Brain microvascular endothelial cell (primary cell): ENCODE results near the gene KIAA1549.

Experiments
- DNase-seq: peaks from one replicate; pipeline ENCODE4 v3.0.0-alpha.2; 2020
- H3K27ac ChIP-seq: fragments of 250-450 bp; sonication (Bioruptor Pico); 2 replicates; pipeline ENCODE4 v1.5.1; 2020; ENCODE audit warnings: mild to moderate bottlenecking, moderate library complexity
- H3K27me3 ChIP-seq: fragments of 250-450 bp; sonication (Bioruptor Pico); replicated peaks from 2 replicates; pipeline ENCODE4 v1.5.1; 2020; ENCODE audit warnings: mild to moderate bottlenecking
- H3K36me3 ChIP-seq: fragments of 250-450 bp; sonication (Bioruptor Pico); replicated peaks from 2 replicates; pipeline ENCODE4 v1.5.1; 2020; ENCODE audit warnings: mild to moderate bottlenecking
- H3K4me3 ChIP-seq: 2 replicates; pipeline ENCODE4 v1.5.1; 2011; ENCODE audit warnings: low read depth, mild to moderate bottlenecking, control low read depth, low read length, moderate library complexity
- CTCF ChIP-seq: IDR thresholded peaks from 2 replicates; pipeline ENCODE4 v1.5.1; 2011; ENCODE audit warnings: low read depth, mild to moderate bottlenecking, moderate library complexity, low read length, control low read depth, inconsistent platforms; ENCODE audit errors: missing control alignments
- in situ Hi-C: cut with HindIII; loops from 2 replicates; pipeline ENCODE4 v1.10.0; 2017; ENCODE audit warnings: low sequenced_read_pairs, low pct_ligation_motif_present

Gene KIAA1549

GRCh38 chr7:139018910-139019309 lies 37.7 kb upstream of the KIAA1549 start:
- H3K27me3 ChIP-seq, result no peaks in the 10 kb centered on the region
- DNase-seq, result no peak
- no peak for TF ChIP-seq CTCF
- peaks cover 6% of the 10 kb centered on the region for H3K36me3 ChIP-seq
- in situ Hi-C loops, result no loop called here
- H3K27ac ChIP-seq, result no peak overlapping the region
- H3K4me3 ChIP-seq, result no peak overlapping the region

GRCh38 chr7:139016931-139017511 lies 35.8 kb upstream of the KIAA1549 start:
- peak; percentile 73 for DNase-seq
- H3K27me3 ChIP-seq, result no peaks in the 10 kb centered on the region
- H3K27ac ChIP-seq, result no peak overlapping the region
- no peak overlapping the region for H3K4me3 ChIP-seq
- in situ Hi-C loops, result no loop called here
- TF ChIP-seq CTCF, result peak; percentile 84
- no peaks in the 10 kb centered on the region for H3K36me3 ChIP-seq

GRCh38 chr7:139011373-139011772 lies 30.2 kb upstream of the KIAA1549 start:
- in situ Hi-C loops, result no loop called here
- no peak for TF ChIP-seq CTCF

GRCh38 chr7:139004321-139005090 lies 23.3 kb upstream of the KIAA1549 start:
- in situ Hi-C loops, result no loop called here
- H3K4me3 ChIP-seq, result no peak overlapping the region
- H3K27ac ChIP-seq, result no peak overlapping the region
- DNase-seq, result no peak
- TF ChIP-seq CTCF, result no peak
- H3K27me3 ChIP-seq, result no peaks in the 10 kb centered on the region
- H3K36me3 ChIP-seq, result no peaks in the 10 kb centered on the region

More at GRCh38 chr7:139011373-139011772, 30.2 kb upstream of the KIAA1549 start:
- Histone ChIP-seq H3K36me3 (no peaks in the 10 kb centered on the region), H3K27ac (no peak overlapping the region), H3K27me3 (no peaks in the 10 kb centered on the region), H3K4me3 (no peak overlapping the region)
- no peak for DNase-seq

GRCh38 chr7:138999414-138999813 lies 18.2 kb upstream of the KIAA1549 start:
- DNase-seq, result no peak
- in situ Hi-C loops, result no loop called here
- H3K27me3 ChIP-seq, result no peaks in the 10 kb centered on the region
- no peaks in the 10 kb centered on the region for H3K36me3 ChIP-seq
- no peak for TF ChIP-seq CTCF
- H3K4me3 ChIP-seq, result no peak overlapping the region
- no peak overlapping the region for H3K27ac ChIP-seq

- no peaks in the 10 kb centered on the region for H3K36me3 ChIP-seq
- H3K4me3 ChIP-seq, result no peak overlapping the region
- no peaks in the 10 kb centered on the region for H3K27me3 ChIP-seq
- H3K27ac ChIP-seq, result no peak overlapping the region
- no peak for TF ChIP-seq CTCF
- in situ Hi-C loops, result no loop called here
- DNase-seq, result no peak
Measured at GRCh38 chr7:138992052-138992531, 10.9 kb upstream of the KIAA1549 start.
